Measurements from ENCODE around the gene PLCB1. TPM values are rescaled to one million over a fixed set of nuclear protein-coding genes. Genes with fewer than 3 reads are reported as not detected.

Gene PLCB1
- total RNA-seq, 1 experiment from 2014 or later = 16.0 TPM

DNA sequence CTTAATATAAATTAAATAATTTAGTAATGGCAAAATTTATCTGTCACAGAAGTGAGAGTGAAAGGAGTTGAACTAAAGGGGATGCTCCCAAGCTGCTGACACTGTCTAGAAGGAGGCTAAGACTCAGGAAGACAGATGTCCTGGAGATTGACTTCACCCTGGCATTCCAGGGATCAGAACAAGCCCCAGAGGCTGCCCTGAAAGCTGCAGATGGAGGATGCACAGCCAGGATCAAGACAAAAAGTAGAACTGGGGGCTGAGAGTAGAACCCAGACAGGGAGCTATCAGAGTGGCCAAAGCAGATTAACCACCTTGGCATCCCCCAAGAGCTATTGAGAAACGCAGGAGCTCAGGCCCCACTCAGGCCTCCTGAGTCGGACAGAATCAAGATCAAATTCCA is 747.6 kb downstream of the PLCB1 start:
- Histone ChIP-seq H3K27me3 (no peaks in the 10 kb centered on the region), H3K9me3 (no peaks in the 10 kb centered on the region), H3K4me3 (no peak overlapping the region), H3K36me3 (no peaks in the 10 kb centered on the region)
- DNase-seq = no peak

DNA sequence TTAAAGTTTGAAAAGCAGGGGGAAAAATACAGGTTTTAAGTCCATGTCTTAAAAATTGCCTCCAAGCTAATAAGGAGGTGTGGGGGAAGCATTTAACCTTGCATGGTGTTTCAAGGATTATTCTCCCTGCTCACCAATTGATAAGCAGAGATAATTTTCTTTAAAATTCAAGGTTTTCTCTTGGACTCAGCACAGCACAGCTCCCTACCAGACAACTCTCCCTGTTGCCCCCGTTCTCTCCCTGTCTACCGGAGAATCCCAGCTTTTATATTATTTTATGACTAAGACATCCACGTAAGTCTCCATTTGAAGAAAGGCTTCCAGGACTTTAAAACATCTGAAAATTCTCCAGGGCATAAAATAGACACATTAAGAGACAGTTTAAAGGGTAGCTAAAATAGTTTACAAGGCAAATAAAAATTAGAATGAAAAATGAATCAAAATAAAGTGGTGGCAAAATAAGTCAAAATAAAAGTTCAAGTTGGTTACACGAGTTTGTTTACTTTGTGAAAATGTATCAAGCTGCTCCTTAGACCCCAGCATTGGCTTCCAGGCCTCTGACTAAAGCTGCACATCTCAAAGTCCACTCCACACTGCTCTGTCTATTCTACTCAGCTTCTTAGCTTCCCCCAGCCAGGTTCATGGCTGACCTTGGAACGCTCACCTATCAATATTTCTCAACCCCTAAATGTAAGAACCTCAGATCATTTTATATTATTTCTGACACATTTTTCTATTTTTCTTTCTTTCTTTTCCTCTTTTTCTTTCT is 748.2 kb downstream of the PLCB1 start:
- no peaks in the 10 kb centered on the region for H3K36me3 ChIP-seq

DNA sequence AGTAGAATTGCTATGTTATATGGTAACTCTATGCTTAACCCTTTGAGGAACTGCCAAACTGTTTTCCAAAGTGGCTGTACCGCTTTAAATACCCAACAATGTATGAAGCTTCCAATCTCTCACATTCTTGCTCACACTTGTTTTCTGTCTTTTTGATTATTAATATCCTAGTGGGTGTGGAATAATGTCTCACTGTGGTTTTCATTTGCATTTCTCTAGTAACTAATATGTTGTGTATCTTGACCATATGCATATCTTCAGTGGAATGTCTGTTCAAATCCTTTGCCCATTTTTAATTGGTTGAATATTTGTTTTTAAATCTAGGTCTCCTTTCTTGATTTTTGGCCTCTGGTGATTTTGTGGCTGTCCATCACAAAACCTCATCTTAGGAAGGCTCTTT is 759.0 kb downstream of the PLCB1 start:
- no peaks in the 10 kb centered on the region for H3K36me3 ChIP-seq
- no peak overlapping the region for H3K4me3 ChIP-seq
- peaks cover 18% of the 10 kb centered on the region for H3K9me3 ChIP-seq
- no peak for DNase-seq
- H3K27me3 ChIP-seq = no peaks in the 10 kb centered on the region

More for the DNA sequence above, 748.2 kb downstream of the PLCB1 start:
- DNase-seq = no peak
- no peak overlapping the region for H3K4me3 ChIP-seq
- H3K9me3 ChIP-seq = no peaks in the 10 kb centered on the region
- no peaks in the 10 kb centered on the region for H3K27me3 ChIP-seq

DNA sequence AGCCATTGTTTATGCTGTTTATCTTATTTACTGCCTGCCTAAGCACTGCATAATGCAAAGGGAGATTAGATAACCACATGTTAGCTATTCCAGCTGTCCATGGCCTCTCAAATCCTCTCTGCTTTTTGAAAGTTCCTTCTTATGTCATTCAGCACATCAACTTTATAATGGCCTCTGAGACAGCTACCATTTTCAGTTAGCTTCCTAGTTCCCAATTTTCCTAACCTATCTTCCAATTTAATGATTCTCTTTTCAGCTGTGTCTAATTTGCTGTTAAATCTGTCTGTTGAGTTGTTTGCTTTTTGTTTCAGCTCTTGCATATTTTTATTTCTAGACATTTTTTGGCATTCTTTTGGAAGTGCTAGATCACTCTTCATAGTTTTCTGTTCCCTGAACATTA is 763.4 kb downstream of the PLCB1 start:
- DNase-seq = no peak
- no peak overlapping the region for H3K4me3 ChIP-seq
- H3K9me3 ChIP-seq = peaks cover 29% of the 10 kb centered on the region
- H3K27me3 ChIP-seq = no peaks in the 10 kb centered on the region
- H3K36me3 ChIP-seq = no peaks in the 10 kb centered on the region

GRCh38 chr20:8898823-8899222 is 766.8 kb downstream of the PLCB1 start:
- H3K9me3 ChIP-seq = peaks cover 29% of the 10 kb centered on the region
- no peak overlapping the region for H3K4me3 ChIP-seq
- H3K36me3 ChIP-seq = no peaks in the 10 kb centered on the region
- no peak for DNase-seq
- H3K27me3 ChIP-seq = no peaks in the 10 kb centered on the region

GRCh38 chr20:8901237-8902025 is 769.4 kb downstream of the PLCB1 start:
- Histone ChIP-seq H3K4me3 (no peak overlapping the region), H3K9me3 (peaks cover 8% of the 10 kb centered on the region), H3K27me3 (no peaks in the 10 kb centered on the region), H3K36me3 (no peaks in the 10 kb centered on the region)
- DNase-seq = no peak

GRCh38 chr20:8903655-8904605 is 771.9 kb downstream of the PLCB1 start:
- no peaks in the 10 kb centered on the region for H3K9me3 ChIP-seq
- H3K4me3 ChIP-seq = no peak overlapping the region
- no peaks in the 10 kb centered on the region for H3K27me3 ChIP-seq
- H3K36me3 ChIP-seq = no peaks in the 10 kb centered on the region
- peak; percentile 2 for DNase-seq

GRCh38 chr20:8909596-8909995 is 777.5 kb downstream of the PLCB1 start:
- Histone ChIP-seq H3K4me3 (no peak overlapping the region), H3K27me3 (no peaks in the 10 kb centered on the region), H3K9me3 (peaks cover under 1% of the 10 kb centered on the region; the same call in 1 of the 2 replicates), H3K36me3 (no peaks in the 10 kb centered on the region)
- DNase-seq = no peak

DNA sequence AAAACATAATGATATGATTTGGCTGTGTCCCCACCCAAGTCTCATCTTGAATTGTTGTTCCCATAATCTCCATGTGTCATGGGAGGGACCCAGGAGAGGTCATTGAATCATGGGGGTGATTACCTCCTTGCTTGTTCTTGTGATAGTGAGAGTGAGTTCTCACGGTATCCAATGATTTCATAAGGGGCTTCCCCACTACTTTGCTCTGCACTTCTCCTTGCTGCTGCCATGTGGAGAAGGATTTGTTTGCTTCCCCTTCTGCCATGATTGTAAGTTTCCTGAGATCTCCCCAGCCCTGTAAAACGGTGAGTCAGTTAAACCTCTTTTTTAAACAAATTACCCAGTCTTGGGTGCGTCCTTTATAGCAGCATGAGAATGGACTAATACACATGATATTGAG is 780.0 kb downstream of the PLCB1 start:
- Histone ChIP-seq H3K36me3 (no peaks in the 10 kb centered on the region), H3K9me3 (peaks cover 10% of the 10 kb centered on the region; the same call in 1 of the 2 replicates), H3K4me3 (no peak overlapping the region), H3K27me3 (no peaks in the 10 kb centered on the region)
- DNase-seq = no peak

- Histone ChIP-seq H3K27me3 (no peaks in the 10 kb centered on the region), H3K36me3 (no peaks in the 10 kb centered on the region), H3K4me3 (no peak overlapping the region), H3K9me3 (peaks cover 10% of the 10 kb centered on the region; the same call in 1 of the 2 replicates)
- DNase-seq = no peak
Observed at GRCh38 chr20:8912731-8913130, 780.7 kb downstream of the PLCB1 start.

- no peaks in the 10 kb centered on the region for H3K36me3 ChIP-seq
- no peak overlapping the region for H3K4me3 ChIP-seq
- peaks cover 10% of the 10 kb centered on the region; the same call in 1 of the 2 replicates for H3K9me3 ChIP-seq
- no peak for DNase-seq
- H3K27me3 ChIP-seq = peaks cover 4% of the 10 kb centered on the region; the same call in 1 of the 2 replicates
Observed at GRCh38 chr20:8913456-8913855, 781.4 kb downstream of the PLCB1 start.

DNA sequence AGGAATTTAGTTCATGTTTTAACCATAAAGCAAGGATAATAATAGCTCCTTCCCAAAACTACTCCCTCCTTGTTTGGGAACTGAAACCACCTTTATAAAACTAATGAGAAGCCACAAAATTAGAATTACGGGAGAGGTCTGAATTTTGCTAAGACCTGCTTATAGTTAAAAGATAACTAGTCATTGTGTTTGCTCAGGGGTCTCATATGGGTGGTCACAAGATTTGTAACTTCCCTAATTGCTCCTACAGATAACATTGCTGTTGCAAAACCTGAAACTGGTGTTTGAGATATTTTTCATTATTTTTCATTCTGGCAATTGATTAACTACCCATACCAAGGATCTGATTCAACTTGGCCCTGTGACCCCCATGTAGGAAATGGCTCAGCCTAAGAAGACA is 782.4 kb downstream of the PLCB1 start:
- DNase-seq = no peak
- Histone ChIP-seq H3K4me3 (no peak overlapping the region), H3K27me3 (peaks cover 4% of the 10 kb centered on the region; the same call in 1 of the 2 replicates), H3K36me3 (no peaks in the 10 kb centered on the region), H3K9me3 (peaks cover 10% of the 10 kb centered on the region; the same call in 1 of the 2 replicates)

DNA sequence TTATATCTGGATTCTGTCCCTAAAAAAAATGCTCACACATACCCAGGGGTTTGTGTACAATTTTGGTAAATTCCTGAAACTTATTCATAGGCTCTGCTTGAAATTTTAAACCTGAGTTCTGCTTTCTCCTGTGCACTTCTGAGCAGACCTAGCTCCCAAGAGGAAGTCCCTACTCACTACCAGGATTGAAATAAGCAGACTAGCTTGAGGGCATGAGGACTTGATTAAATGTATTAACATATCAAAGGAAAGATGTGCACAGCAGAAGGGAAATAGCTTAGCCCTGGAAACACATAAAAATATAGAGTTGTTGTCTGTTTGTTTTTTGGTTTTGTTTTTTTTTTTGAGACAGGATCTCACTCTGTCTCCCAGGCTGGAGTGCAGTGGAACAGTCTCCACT is 785.0 kb downstream of the PLCB1 start:
- peaks cover 4% of the 10 kb centered on the region; the same call in 1 of the 2 replicates for H3K27me3 ChIP-seq
- DNase-seq = no peak
- H3K4me3 ChIP-seq = no peak overlapping the region
- peaks cover 10% of the 10 kb centered on the region; the same call in 1 of the 2 replicates for H3K9me3 ChIP-seq
- no peaks in the 10 kb centered on the region for H3K36me3 ChIP-seq

GRCh38 chr20:8918145-8918544 is 786.1 kb downstream of the PLCB1 start:
- peaks cover 4% of the 10 kb centered on the region; the same call in 1 of the 2 replicates for H3K27me3 ChIP-seq
- DNase-seq = no peak
- no peaks in the 10 kb centered on the region for H3K36me3 ChIP-seq
- no peak overlapping the region for H3K4me3 ChIP-seq
- peaks cover 10% of the 10 kb centered on the region; the same call in 1 of the 2 replicates for H3K9me3 ChIP-seq

GRCh38 chr20:8924539-8924938 is 792.5 kb downstream of the PLCB1 start:
- Histone ChIP-seq H3K36me3 (no peaks in the 10 kb centered on the region), H3K4me3 (no peak overlapping the region), H3K27me3 (peaks cover 2% of the 10 kb centered on the region), H3K9me3 (no peaks in the 10 kb centered on the region)
- DNase-seq = no peak

- Histone ChIP-seq H3K27me3 (no peaks in the 10 kb centered on the region), H3K4me3 (no peak overlapping the region), H3K9me3 (peaks cover 5% of the 10 kb centered on the region; the same call in 1 of the 2 replicates), H3K36me3 (no peaks in the 10 kb centered on the region)
- no peak for DNase-seq
Observed at GRCh38 chr20:8930726-8931125, 798.7 kb downstream of the PLCB1 start.

Data from MG63 (cell line).